Smooth muscle cell (in vitro differentiated cells): Measurements from ENCODE around the gene ARV1. TPM values are rescaled to one million over a fixed set of nuclear protein-coding genes. Genes with fewer than 3 reads are reported as not detected.
"Not testable (repeated sequence)": the region's sequence is repeated elsewhere in the genome, so short reads cannot be mapped to it uniquely, and the experiment has no call there.

Experiments
- DNase-seq: peaks from one replicate; lab custom pipeline; 2025; ENCODE audit not compliant: unreplicated experiment; lab: John Stamatoyannopoulos, UW
- H2AFZ ChIP-seq: fragments of 200-600 bp; sonication (generic); 2 replicates; pipeline ENCODE4 v1.6.0; 2016; ENCODE audit warnings: antibody characterized with exemption, low read depth, mild to moderate bottlenecking
- H3F3A ChIP-seq: fragments of 200-600 bp; sonication (generic); 2 replicates; pipeline ENCODE4 v1.6.0; 2017; ENCODE audit warnings: antibody characterized with exemption, low read depth
- H3K27ac ChIP-seq: fragments of 200-600 bp; sonication (generic); 2 replicates; pipeline ENCODE4 v1.5.1; 2016; ENCODE audit warnings: low read depth, mild to moderate bottlenecking
- H3K27me3 ChIP-seq: fragments of 200-600 bp; sonication (generic); 2 replicates; pipeline ENCODE4 v1.6.1; 2016; ENCODE audit warnings: low read depth, mild to moderate bottlenecking
- H3K36me3 ChIP-seq: fragments of 200-600 bp; sonication (generic); 2 replicates; pipeline ENCODE4 v1.5.1; 2016; ENCODE audit warnings: low read depth
- H3K4me1 ChIP-seq: fragments of 200-600 bp; sonication (generic); 2 replicates; pipeline ENCODE4 v1.5.1; 2016; ENCODE audit warnings: low read depth
- H3K4me2 ChIP-seq: fragments of 200-600 bp; sonication (generic); 2 replicates; pipeline ENCODE4 v1.6.0; 2016; ENCODE audit warnings: mild to moderate bottlenecking
- H3K4me3 ChIP-seq: fragments of 200-600 bp; sonication (generic); 2 replicates; pipeline ENCODE4 v1.5.1; 2016; ENCODE audit warnings: mild to moderate bottlenecking
- H3K79me2 ChIP-seq: fragments of 200-600 bp; sonication (generic); 2 replicates; pipeline ENCODE4 v1.6.0; 2016; ENCODE audit warnings: low read depth, mild to moderate bottlenecking
- H3K9ac ChIP-seq: fragments of 200-600 bp; sonication (generic); 2 replicates; pipeline ENCODE4 v1.6.0; 2016; ENCODE audit warnings: low read depth
- H3K9me3 ChIP-seq: fragments of 200-600 bp; sonication (generic); replicated peaks from 2 replicates; pipeline ENCODE4 v1.5.1; 2016; ENCODE audit warnings: low read depth
- H4K20me1 ChIP-seq: fragments of 200-600 bp; sonication (generic); 2 replicates; pipeline ENCODE4 v1.6.0; 2016; ENCODE audit warnings: low read depth
- CTCF ChIP-seq: fragments of 200-600 bp; sonication (generic); IDR thresholded peaks from 2 replicates; pipeline ENCODE4 v1.5.1; 2017; ENCODE audit warnings: borderline replicate concordance, mild to moderate bottlenecking, antibody characterized with exemption; ENCODE audit not compliant: insufficient read depth, poor library complexity, severe bottlenecking
- WGBS: methylation state at CpG from one replicate; pipeline ENCODE4 v1.1.7; 2016; ENCODE audit warnings: low lambda C conversion rate; 5-methylcytosine and 5-hydroxymethylcytosine counted together
- polyA plus RNA-seq: library from polyadenylated mRNA; unstranded; fragments of >200 nt; fragmentation: Nextera tagmentation; extraction: Ambion mirVana; gene quantifications from 2 replicates; pipeline ENCODE4 v1.2.1, GENCODE V29; 2016
- total RNA-seq: library from RNA; depleted of rRNA; stranded (reverse); fragments of >200 nt; gene quantifications from 2 replicates; pipeline ENCODE4 v1.2.3, GENCODE V29; 2014

ARV1 gene
- total and polyA plus RNA-seq, 2 experiments from 2014 or later, result 7.4 to 12.5 TPM

GRCh38 chr1:231040800-231041718 lies 62.2 kb downstream of the ARV1 start:
- H3K9me3 ChIP-seq, result no peaks in the 10 kb centered on the region
- no peaks in the 10 kb centered on the region for H3K36me3 ChIP-seq
- no peak overlapping the region for H3K27ac ChIP-seq
- H3F3A ChIP-seq, result no peaks in the 10 kb centered on the region
- no peaks in the 10 kb centered on the region for H3K27me3 ChIP-seq
- peak overlapping the region; percentile 96 for H3K4me2 ChIP-seq
- WGBS, result 12% methylated on average over 21 of the region's 37 CpGs
- no peak overlapping the region for H3K9ac ChIP-seq
- peak overlapping the region; percentile 97 for H3K4me3 ChIP-seq
- TF ChIP-seq CTCF, result no peak
- H4K20me1 ChIP-seq, result peaks cover 17% of the 10 kb centered on the region
- peak overlapping the region; percentile 83 for H2AFZ ChIP-seq
- peaks cover 6% of the 10 kb centered on the region for H3K79me2 ChIP-seq
- H3K4me1 ChIP-seq, result peaks cover 8% of the 10 kb centered on the region
- DNase-seq, result peak; percentile 10

- H3K4me2 ChIP-seq, result peak overlapping the region; percentile 96
- H3F3A ChIP-seq, result no peaks in the 10 kb centered on the region
- peaks cover 5% of the 10 kb centered on the region for H3K27me3 ChIP-seq
- no peak for DNase-seq
- WGBS, result 84% methylated on average over 9 of the region's 9 CpGs
- H3K27ac ChIP-seq, result no peak overlapping the region
- H3K36me3 ChIP-seq, result no peaks in the 10 kb centered on the region
- H3K9ac ChIP-seq, result no peak overlapping the region
- H3K9me3 ChIP-seq, result no peaks in the 10 kb centered on the region
- peaks cover 8% of the 10 kb centered on the region for H3K4me1 ChIP-seq
- no peak for TF ChIP-seq CTCF
- no peak overlapping the region for H2AFZ ChIP-seq
- no peak overlapping the region for H3K4me3 ChIP-seq
- peaks cover 2% of the 10 kb centered on the region for H3K79me2 ChIP-seq
- peaks cover 10% of the 10 kb centered on the region for H4K20me1 ChIP-seq
Measured at GRCh38 chr1:231041719-231042261, 62.9 kb downstream of the ARV1 start.

- no peak overlapping the region for H2AFZ ChIP-seq
- H3K27me3 ChIP-seq, result peaks cover 26% of the 10 kb centered on the region
- no peaks in the 10 kb centered on the region for H3K79me2 ChIP-seq
- no peak for TF ChIP-seq CTCF
- no peaks in the 10 kb centered on the region for H3K36me3 ChIP-seq
- H3K27ac ChIP-seq, result no peak overlapping the region
- WGBS, result 92% methylated on average over 1 of the region's 1 CpG
- DNase-seq, result no peak
- H3F3A ChIP-seq, result no peaks in the 10 kb centered on the region
- H3K4me2 ChIP-seq, result no peak overlapping the region
- no peak overlapping the region for H3K4me3 ChIP-seq
- no peak overlapping the region for H3K9ac ChIP-seq
- no peaks in the 10 kb centered on the region for H3K4me1 ChIP-seq
- H4K20me1 ChIP-seq, result no peaks in the 10 kb centered on the region
- H3K9me3 ChIP-seq, result no peaks in the 10 kb centered on the region
Measured at GRCh38 chr1:231044588-231044987, 65.7 kb downstream of the ARV1 start.

GRCh38 chr1:231045286-231045685 lies 66.4 kb downstream of the ARV1 start:
- Histone ChIP-seq H3K4me2 (no peak overlapping the region), H3K79me2 (no peaks in the 10 kb centered on the region), H3K27ac (no peak overlapping the region), H2AFZ (no peak overlapping the region), H3K4me3 (no peak overlapping the region), H3K9me3 (no peaks in the 10 kb centered on the region), H4K20me1 (no peaks in the 10 kb centered on the region), H3K9ac (no peak overlapping the region), H3K36me3 (no peaks in the 10 kb centered on the region), H3K4me1 (no peaks in the 10 kb centered on the region), H3F3A (no peaks in the 10 kb centered on the region), H3K27me3 (peaks cover 26% of the 10 kb centered on the region)
- no peak for DNase-seq
- no peak for TF ChIP-seq CTCF

- H3K4me2 ChIP-seq, H3K9ac ChIP-seq, H3K27ac ChIP-seq, H3F3A ChIP-seq, H3K36me3 ChIP-seq, H3K4me3 ChIP-seq, H3K4me1 ChIP-seq, H4K20me1 ChIP-seq, H3K79me2 ChIP-seq, H3K9me3 ChIP-seq, DNase-seq, H2AFZ ChIP-seq: not testable (repeated sequence)
- WGBS, result 80% methylated on average over 10 of the region's 10 CpGs
- H3K27me3 ChIP-seq, result peaks cover 26% of the 10 kb centered on the region
Measured at GRCh38 chr1:231045921-231046729, 67.2 kb downstream of the ARV1 start.
